Hepatocyte (in vitro differentiated cells): ENCODE data around the gene AQP5. TPM values are rescaled to one million over a fixed set of nuclear protein-coding genes. Genes with fewer than 3 reads are reported as not detected.

ENCODE experiments used
- DNase-seq: peaks from one replicate; pipeline ENCODE4 v3.0.0-alpha.2; 2016; ENCODE audit warnings: low spot score
- H2AFZ ChIP-seq: fragments of 200-600 bp; sonication (generic); 2 replicates; pipeline ENCODE4 v1.6.0; 2016; ENCODE audit warnings: antibody characterized with exemption, mild to moderate bottlenecking
- H3K27ac ChIP-seq: fragments of 200-600 bp; sonication (generic); 2 replicates; pipeline ENCODE4 v1.5.1; 2016; ENCODE audit warnings: mild to moderate bottlenecking
- H3K27me3 ChIP-seq: fragments of 200-600 bp; sonication (generic); 2 replicates; pipeline ENCODE4 v1.6.1; 2016
- H3K36me3 ChIP-seq: fragments of 200-600 bp; sonication (generic); replicated peaks from 2 replicates; pipeline ENCODE4 v1.5.1; 2016; ENCODE audit warnings: low read depth; ENCODE audit not compliant: insufficient read depth
- H3K4me1 ChIP-seq: fragments of 200-600 bp; sonication (generic); 2 replicates; pipeline ENCODE4 v1.5.1; 2016; ENCODE audit warnings: mild to moderate bottlenecking, moderate library complexity; ENCODE audit not compliant: insufficient read depth
- H3K4me2 ChIP-seq: fragments of 200-600 bp; sonication (generic); 2 replicates; pipeline ENCODE4 v1.6.0; 2016
- H3K4me3 ChIP-seq: fragments of 200-600 bp; sonication (generic); 2 replicates; pipeline ENCODE4 v1.5.1; 2016; ENCODE audit warnings: mild to moderate bottlenecking
- H3K79me2 ChIP-seq: fragments of 200-600 bp; sonication (generic); 2 replicates; pipeline ENCODE4 v1.6.0; 2017; ENCODE audit warnings: mild to moderate bottlenecking
- H3K9me2 ChIP-seq: fragments of 200-600 bp; sonication (generic); replicated peaks from 2 replicates; pipeline ENCODE4 v1.6.0; 2017; ENCODE audit warnings: mild to moderate bottlenecking; ENCODE audit not compliant: insufficient read depth
- H3K9me3 ChIP-seq: fragments of 200-600 bp; sonication (generic); 2 replicates; pipeline ENCODE4 v1.5.1; 2016; ENCODE audit warnings: low read depth, mild to moderate bottlenecking
- H4K20me1 ChIP-seq: fragments of 200-600 bp; sonication (generic); 2 replicates; pipeline ENCODE4 v1.6.0; 2016; ENCODE audit warnings: mild to moderate bottlenecking; ENCODE audit not compliant: insufficient read depth, poor library complexity, severe bottlenecking
- CTCF ChIP-seq: fragments of 200-600 bp; sonication (generic); IDR thresholded peaks from 2 replicates; pipeline ENCODE4 v1.5.1; 2016; ENCODE audit warnings: antibody characterized with exemption, mild to moderate bottlenecking; ENCODE audit not compliant: poor library complexity
- EZH2 ChIP-seq: fragments of 200-600 bp; sonication (generic); IDR thresholded peaks from 2 replicates; pipeline ENCODE4 v1.6.1; 2016; ENCODE audit warnings: antibody characterized with exemption, mild to moderate bottlenecking, borderline replicate concordance
- EZH2phosphoT487 ChIP-seq: fragments of 200-600 bp; sonication (generic); IDR thresholded peaks from one replicate; pipeline ENCODE4 v1.6.1; 2018; ENCODE audit warnings: antibody characterized with exemption, mild to moderate bottlenecking, low read depth, moderate library complexity; ENCODE audit not compliant: unreplicated experiment, severe bottlenecking
- WGBS: methylation state at CpG from one replicate; pipeline ENCODE4 v1.1.6; 2016; ENCODE audit warnings: low lambda C conversion rate; ENCODE audit errors: missing lambda C conversion rate; 5-methylcytosine and 5-hydroxymethylcytosine counted together
- polyA plus RNA-seq: library from polyadenylated mRNA; unstranded; fragments of >200 nt; fragmentation: Nextera tagmentation; extraction: Ambion mirVana; gene quantifications from 2 replicates; pipeline ENCODE4 v1.2.1, GENCODE V29; 2016
- total RNA-seq: library from RNA; depleted of rRNA; stranded (reverse); fragments of >200 nt; gene quantifications from 2 replicates; pipeline ENCODE4 v1.2.3, GENCODE V29; 2014

The AQP5 gene
- total and polyA plus RNA-seq, 2 experiments from 2014 or later: 0.50 to 1.2 TPM

GRCh38 chr12:49920915-49921286 is 40.8 kb upstream of the AQP5 start:
- Histone ChIP-seq H3K9me2 (no peaks in the 10 kb centered on the region), H3K27me3 (no peaks in the 10 kb centered on the region), H3K4me3 (no peak overlapping the region), H3K9me3 (no peaks in the 10 kb centered on the region), H2AFZ (no peak overlapping the region), H3K4me2 (no peak overlapping the region), H3K27ac (no peak overlapping the region), H4K20me1 (no peaks in the 10 kb centered on the region), H3K36me3 (no peaks in the 10 kb centered on the region), H3K79me2 (no peaks in the 10 kb centered on the region), H3K4me1 (no peaks in the 10 kb centered on the region)
- WGBS: 83% methylated on average over 3 of the region's 3 CpGs
- no peak for DNase-seq
- no peak for TF ChIP-seq CTCF
- TF ChIP-seq EZH2phosphoT487: no peak
- TF ChIP-seq EZH2: no peak

- 75% methylated on average over 1 of the region's 3 CpGs for WGBS
- Histone ChIP-seq H4K20me1 (no peaks in the 10 kb centered on the region), H3K4me3 (no peak overlapping the region), H3K4me1 (no peaks in the 10 kb centered on the region), H3K4me2 (no peak overlapping the region), H3K79me2 (no peaks in the 10 kb centered on the region), H3K27me3 (no peaks in the 10 kb centered on the region), H3K9me2 (no peaks in the 10 kb centered on the region), H2AFZ (no peak overlapping the region), H3K9me3 (no peaks in the 10 kb centered on the region), H3K27ac (no peak overlapping the region), H3K36me3 (no peaks in the 10 kb centered on the region)
- DNase-seq: no peak
- TF ChIP-seq EZH2phosphoT487: no peak
- TF ChIP-seq EZH2: no peak
- no peak for TF ChIP-seq CTCF
Measured at GRCh38 chr12:49921299-49921698, 40.4 kb upstream of the AQP5 start.

GRCh38 chr12:49921936-49922335 is 39.7 kb upstream of the AQP5 start:
- H2AFZ ChIP-seq: no peak overlapping the region
- TF ChIP-seq CTCF (no peak), EZH2phosphoT487 (no peak), EZH2 (no peak)
- DNase-seq: no peak
- no peaks in the 10 kb centered on the region for H3K9me3 ChIP-seq
- H3K4me1 ChIP-seq: no peaks in the 10 kb centered on the region
- H3K79me2 ChIP-seq: no peaks in the 10 kb centered on the region
- H3K36me3 ChIP-seq: no peaks in the 10 kb centered on the region
- no peaks in the 10 kb centered on the region for H3K9me2 ChIP-seq
- no peak overlapping the region for H3K4me3 ChIP-seq
- H3K27me3 ChIP-seq: no peaks in the 10 kb centered on the region
- no peak overlapping the region for H3K4me2 ChIP-seq
- 69% methylated on average over 6 of the region's 6 CpGs for WGBS
- H3K27ac ChIP-seq: no peak overlapping the region
- no peaks in the 10 kb centered on the region for H4K20me1 ChIP-seq

GRCh38 chr12:49922349-49923034 is 39.2 kb upstream of the AQP5 start:
- Histone ChIP-seq H2AFZ (no peak overlapping the region), H3K9me2 (no peaks in the 10 kb centered on the region), H3K4me1 (no peaks in the 10 kb centered on the region), H4K20me1 (no peaks in the 10 kb centered on the region), H3K4me2 (no peak overlapping the region), H3K36me3 (no peaks in the 10 kb centered on the region), H3K4me3 (no peak overlapping the region), H3K9me3 (no peaks in the 10 kb centered on the region), H3K27me3 (no peaks in the 10 kb centered on the region), H3K27ac (no peak overlapping the region), H3K79me2 (no peaks in the 10 kb centered on the region)
- no peak for DNase-seq
- TF ChIP-seq EZH2: no peak
- TF ChIP-seq EZH2phosphoT487: no peak
- no peak for TF ChIP-seq CTCF
- 92% methylated on average over 12 of the region's 12 CpGs for WGBS
